Measurements from ENCODE around the gene TADA1.

- TF ChIP-seq CTCF (IDR thresholded peaks at IDR 0.05; ENCODE audit: borderline replicate concordance, extremely low read depth, low read length, poor library complexity, severe bottlenecking) (no peak), EZH2 (IDR thresholded peaks at IDR 0.05; ENCODE audit: borderline replicate concordance, low read depth, low read length, severe bottlenecking) (no peak)
Observed at GRCh38 chr1:166902279-166902678, 26.2 kb upstream of the TADA1 start.
